Uterine smooth muscle cell (primary cell): ENCODE data around the gene GREM2. TPM values are rescaled to one million over a fixed set of nuclear protein-coding genes. Genes with fewer than 3 reads are reported as not detected.

Source experiments
- total RNA-seq: library from RNA; depleted of rRNA; stranded (reverse); fragments of >200 nt; gene quantifications from 2 replicates; pipeline ENCODE4 v1.2.3, GENCODE V29; 2014

GREM2 gene
- 1.00 and 1.9 TPM in 2 replicates for total RNA-seq

GRCh38 chr1:240611619-240612480 lies at the start of gene GREM2:
TSS of gene GREM2 (minus strand) at chr1:240612155. CDS start at chr1:240493475, 118,680 bp downstream.

